Smooth muscle cell of bladder (primary cell): Measurements from ENCODE around the gene DBNL. TPM values are rescaled to one million over a fixed set of nuclear protein-coding genes. Genes with fewer than 3 reads are reported as not detected.

Experiments
- total RNA-seq: library from RNA; depleted of rRNA; stranded (reverse); fragments of >200 nt; gene quantifications from 2 replicates; pipeline ENCODE4 v1.2.3, GENCODE V29; 2014

The DBNL gene
- total RNA-seq, result 114 and 122 TPM in 2 replicates

DNA sequence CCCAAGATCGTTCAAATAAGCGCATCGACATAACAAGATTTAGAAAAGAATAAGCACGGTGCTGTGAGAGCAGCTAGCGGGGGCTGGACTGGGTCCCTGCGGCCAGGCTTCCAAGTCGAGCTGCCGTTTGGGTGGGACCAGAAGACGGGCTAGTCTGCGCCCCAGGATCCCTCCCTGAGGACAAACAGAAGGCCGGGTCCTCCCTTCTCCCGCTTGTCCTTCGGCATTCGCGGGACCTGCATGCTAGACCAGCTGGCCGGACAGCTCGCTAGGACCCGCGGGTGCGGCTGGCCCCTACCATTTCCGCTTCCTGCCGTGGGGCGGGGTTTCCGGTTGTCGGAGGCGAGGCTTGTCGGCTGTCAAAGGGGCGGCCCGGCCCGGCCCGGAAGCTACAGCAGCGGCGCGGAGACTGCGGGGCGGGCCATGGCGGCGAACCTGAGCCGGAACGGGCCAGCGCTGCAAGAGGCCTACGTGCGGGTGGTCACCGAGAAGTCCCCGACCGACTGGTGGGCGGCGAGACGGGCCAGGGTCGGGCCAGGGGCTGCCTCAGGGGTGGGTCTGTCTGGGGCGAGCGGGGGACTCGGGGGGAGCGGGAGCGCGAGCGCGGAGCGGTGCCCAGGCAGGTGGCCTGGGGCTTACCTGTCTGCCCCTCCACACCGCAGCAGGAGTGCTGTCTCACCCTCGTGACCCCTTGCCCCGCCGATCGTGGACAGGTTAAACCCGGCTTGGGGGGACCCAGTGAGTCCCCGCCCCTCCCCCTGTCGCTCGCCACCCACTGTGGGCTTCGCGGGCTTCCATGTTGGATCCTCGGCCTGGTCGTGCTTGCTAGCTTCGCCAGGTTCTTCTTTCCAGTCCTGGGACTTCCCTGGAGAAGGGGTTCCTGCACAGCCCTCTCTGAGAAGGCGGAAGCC lies at the start of gene DBNL:
Gene DBNL, plus strand, starts transcription at position 388 of the 911 bp plus-strand sequence. Its CDS starts 36 bp downstream, at position 424.

DNA sequence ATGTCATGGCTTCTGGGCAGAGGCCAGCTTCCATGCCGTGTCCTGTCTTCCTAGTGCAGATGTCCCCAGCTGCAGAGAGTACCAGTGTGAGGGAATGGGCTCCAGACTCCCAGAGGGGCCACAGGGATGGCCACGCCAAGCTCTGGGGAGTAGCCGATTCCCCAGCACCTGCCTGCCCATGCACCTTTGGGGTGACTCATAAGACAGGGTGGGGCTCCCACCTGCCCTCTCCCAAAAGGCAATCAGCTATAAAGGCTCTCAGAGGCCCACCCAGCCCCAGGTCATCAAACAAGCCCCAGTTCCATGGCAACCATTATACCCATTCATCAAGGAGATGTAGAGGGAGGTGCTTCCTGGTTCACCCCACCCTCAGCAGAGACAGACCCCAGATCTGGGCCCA lies 47.0 kb upstream of the DBNL start, which contains the start of gene SPDYE1:
Gene SPDYE1, plus strand, starts transcription at position 366 of the 400 bp plus-strand sequence. CDS start 2,053 bp downstream, outside the sequence.

DNA sequence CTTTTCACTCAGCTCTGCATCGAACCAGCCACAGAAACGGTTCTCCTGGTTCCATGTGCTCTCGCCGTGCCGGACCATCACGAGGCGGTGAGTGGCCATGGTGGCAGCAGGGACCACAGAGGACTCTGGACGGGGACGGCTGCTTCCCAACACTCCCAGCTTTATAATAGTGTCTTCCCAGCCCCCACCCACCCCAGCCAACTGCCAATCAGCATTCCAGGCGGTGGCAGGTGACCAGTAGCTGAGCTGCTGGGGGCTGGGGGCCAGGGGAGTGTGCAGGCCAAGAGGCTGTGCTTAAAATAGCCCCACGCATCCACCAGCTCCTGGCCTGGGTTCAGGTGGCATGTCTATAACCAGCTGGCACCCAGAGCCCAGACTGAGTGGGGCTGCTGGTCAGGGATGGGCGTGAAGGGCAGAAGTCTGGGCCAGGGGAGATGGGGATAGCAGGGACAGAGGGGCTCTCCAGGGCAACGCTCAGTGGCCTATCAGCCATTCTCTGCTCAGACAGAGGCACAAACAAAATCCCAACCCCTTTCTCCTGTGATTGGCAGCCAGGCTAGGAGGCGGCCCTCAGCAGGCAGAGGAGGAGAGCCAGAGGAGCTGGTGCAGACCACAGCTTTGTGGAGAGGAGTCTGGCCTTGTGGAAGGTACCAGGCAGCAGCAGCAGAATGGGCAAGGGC lies 21.1 kb downstream of the DBNL start, which contains the start of gene PGAM2:
Gene PGAM2, minus strand, starts transcription at position 137 of the 680 bp plus-strand sequence. Its CDS starts 38 bp downstream, at position 99.

DNA sequence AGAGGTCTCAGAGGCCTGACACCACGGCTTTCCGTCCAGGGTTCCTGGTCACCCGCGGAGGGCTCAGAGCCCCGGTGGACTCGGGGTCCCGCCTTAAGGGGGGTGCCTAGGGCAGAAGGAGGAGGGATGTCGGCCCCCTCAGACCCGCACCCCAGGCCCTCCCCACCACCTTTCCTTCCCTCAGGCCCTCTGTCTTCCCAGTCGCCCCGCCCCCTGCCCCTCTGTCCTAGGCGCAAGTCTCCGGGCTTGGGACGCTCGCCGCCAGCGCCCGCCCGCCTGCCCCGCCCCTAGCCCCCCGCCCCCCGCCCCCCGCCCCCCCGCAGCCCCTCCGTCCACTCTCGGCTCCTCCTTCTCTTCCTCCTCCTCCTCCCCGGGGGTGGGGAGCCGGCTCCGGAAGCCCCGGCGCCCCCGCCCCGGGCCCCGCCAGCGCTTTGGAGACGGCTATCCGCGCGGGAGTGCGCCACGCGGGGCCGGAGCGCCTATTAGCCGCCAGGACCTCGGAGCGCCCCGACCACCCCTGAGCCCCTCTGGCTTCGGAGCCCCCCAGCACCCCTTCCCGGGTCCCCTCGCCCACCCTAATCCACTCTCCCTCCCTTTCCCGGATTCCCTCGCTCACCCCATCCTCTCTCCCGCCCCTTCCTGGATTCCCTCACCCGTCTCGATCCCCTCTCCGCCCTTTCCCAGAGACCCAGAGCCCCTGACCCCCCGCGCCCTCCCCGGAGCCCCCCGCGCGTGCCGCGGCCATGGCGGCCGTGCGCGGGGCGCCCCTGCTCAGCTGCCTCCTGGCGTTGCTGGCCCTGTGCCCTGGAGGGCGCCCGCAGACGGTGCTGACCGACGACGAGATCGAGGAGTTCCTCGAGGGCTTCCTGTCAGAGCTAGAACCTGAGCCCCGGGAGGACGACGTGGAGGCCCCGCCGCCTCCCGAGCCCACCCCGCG lies 59.7 kb downstream of the DBNL start, which contains the start of gene AEBP1:
Gene AEBP1, plus strand, starts transcription at position 423 of the 937 bp plus-strand sequence. Its CDS starts 321 bp downstream, at position 744.

Other genes with a start within 250 kb of the DBNL start
- 97.3 and 98.0 TPM in 2 replicates for gene MRPS24, start 175.2 kb upstream of the DBNL start, total RNA-seq
- 22.9 and 25.2 TPM in 2 replicates for gene URGCP, start 138.1 kb upstream of the DBNL start, total RNA-seq
- 4.1 and 8.9 TPM in 2 replicates for gene UBE2D4, start 118.3 kb upstream of the DBNL start, total RNA-seq
- not detected in 2 replicates for gene SPDYE1, start 46.8 kb upstream of the DBNL start, total RNA-seq
- 0.14 and 0.65 TPM in 2 replicates for gene PGAM2, start 20.9 kb downstream of the DBNL start, total RNA-seq
- 6.0 and 10.5 TPM in 2 replicates for gene POLM, start 37.8 kb downstream of the DBNL start, total RNA-seq
- 15.5 and 53.1 TPM in 2 replicates for gene AEBP1, start 59.6 kb downstream of the DBNL start, total RNA-seq
- gene POLD2, start 78.8 kb downstream of the DBNL start, total RNA-seq, result 79.6 and 94.9 TPM in 2 replicates
- not detected in 2 replicates for gene MYL7, start 96.6 kb downstream of the DBNL start, total RNA-seq
- 1.0 and 1.4 TPM in 2 replicates for gene GCK, start 144.7 kb downstream of the DBNL start, total RNA-seq
- 79.2 and 88.1 TPM in 2 replicates for gene YKT6, start 156.3 kb downstream of the DBNL start, total RNA-seq